ENCODE data around the gene MC3R.

Gene MC3R

DNA sequence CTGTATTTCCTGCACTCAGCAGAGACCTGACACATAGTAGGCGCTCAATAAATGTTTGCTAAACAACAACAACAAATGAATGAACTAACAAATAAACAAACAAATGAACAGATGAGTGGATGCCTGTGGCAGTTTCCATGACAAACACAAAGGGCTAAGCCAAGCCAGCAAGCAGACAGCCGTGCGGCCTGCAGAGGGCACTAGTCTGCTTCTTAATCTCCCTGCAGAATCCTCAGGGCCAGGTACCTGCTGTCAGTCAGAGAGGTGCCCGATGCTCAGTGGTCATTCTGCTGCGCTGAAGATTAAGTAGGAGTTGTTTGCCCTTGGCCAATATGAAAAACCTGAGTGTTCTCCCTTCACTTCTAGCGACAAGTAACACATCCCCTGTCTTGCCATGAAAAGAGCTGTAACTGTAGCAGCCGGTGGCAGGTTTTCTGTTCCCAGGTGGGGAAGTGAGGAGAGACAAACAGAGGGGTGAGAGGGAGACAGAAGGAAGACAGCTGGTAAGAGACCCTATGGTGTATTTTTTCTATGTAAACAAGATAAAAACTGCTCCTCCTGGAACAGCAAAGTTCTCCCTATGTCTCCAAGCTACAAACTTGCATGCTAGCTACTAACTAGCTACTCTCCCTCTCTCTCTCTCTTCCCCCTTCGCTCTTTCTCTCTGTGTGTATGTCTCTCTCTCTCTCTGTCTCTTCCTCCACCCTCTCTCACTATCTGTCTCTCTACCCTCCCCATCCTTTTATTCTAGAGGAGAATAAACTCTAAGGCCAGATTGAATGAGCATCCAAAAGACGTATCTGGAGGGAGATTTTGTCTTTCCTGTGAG, at the start of gene MC3R:
Gene MC3R, plus strand, starts transcription at position 779 of the 829 bp plus-strand sequence. CDS start 112 bp downstream, outside the sequence.
- TF ChIP-seq, protein P1, sequence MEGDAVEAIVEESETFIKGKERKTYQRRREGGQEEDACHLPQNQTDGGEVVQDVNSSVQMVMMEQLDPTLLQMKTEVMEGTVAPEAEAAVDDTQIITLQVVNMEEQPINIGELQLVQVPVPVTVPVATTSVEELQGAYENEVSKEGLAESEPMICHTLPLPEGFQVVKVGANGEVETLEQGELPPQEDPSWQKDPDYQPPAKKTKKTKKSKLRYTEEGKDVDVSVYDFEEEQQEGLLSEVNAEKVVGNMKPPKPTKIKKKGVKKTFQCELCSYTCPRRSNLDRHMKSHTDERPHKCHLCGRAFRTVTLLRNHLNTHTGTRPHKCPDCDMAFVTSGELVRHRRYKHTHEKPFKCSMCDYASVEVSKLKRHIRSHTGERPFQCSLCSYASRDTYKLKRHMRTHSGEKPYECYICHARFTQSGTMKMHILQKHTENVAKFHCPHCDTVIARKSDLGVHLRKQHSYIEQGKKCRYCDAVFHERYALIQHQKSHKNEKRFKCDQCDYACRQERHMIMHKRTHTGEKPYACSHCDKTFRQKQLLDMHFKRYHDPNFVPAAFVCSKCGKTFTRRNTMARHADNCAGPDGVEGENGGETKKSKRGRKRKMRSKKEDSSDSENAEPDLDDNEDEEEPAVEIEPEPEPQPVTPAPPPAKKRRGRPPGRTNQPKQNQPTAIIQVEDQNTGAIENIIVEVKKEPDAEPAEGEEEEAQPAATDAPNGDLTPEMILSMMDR (IDR thresholded peaks at IDR 0.05): no peak
- Histone ChIP-seq H3K4me3 (ENCODE audit: low read depth in 1 of 2, low read length in 1 of 2) (no peak within 1 kb of the TSS), H3K27ac (no peak within 1 kb of the TSS), H3K27me3 (peaks cover 40% of the 10 kb centered on the region), H3K36me3 (no peaks in the 10 kb centered on the region), H3K9me3 (no peaks in the 10 kb centered on the region), H3K4me1 (ENCODE audit: control insufficient read depth in 1 of 2, insufficient read depth in 1 of 2, low read depth in 1 of 2, low read length in 1 of 2) (no peaks in the 10 kb centered on the region)

DNA sequence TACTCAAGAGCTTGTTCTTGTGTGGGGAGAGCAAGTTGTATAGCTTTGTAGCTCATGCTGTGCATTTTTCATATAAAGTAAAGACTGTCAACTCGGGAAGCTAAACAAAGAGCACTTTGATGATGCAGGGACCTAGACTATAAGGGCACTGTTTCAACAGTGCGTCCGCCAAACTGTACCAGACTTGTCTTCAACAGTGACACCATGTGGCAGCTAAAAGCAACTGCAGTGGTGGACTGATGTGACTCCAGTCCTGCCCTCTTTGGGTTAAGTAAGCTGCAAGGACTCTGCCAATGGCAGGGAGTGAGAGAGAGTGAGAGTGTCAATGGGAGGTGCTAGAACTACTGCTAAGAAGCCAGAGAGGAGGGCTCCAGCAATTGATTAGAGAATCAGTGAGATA, 48.1 kb upstream of the MC3R start:
- TF ChIP-seq, protein P1 (IDR thresholded peaks at IDR 0.05): no peak
- H3K27me3 ChIP-seq: no peaks in the 10 kb centered on the region
- no peaks in the 10 kb centered on the region for H3K36me3 ChIP-seq
- H3K4me3 ChIP-seq (ENCODE audit: low read depth in 1 of 2, low read length in 1 of 2): no peak overlapping the region
- H3K27ac ChIP-seq: no peak overlapping the region
- H3K4me1 ChIP-seq (ENCODE audit: control insufficient read depth in 1 of 2, insufficient read depth in 1 of 2, low read depth in 1 of 2, low read length in 1 of 2): no peaks in the 10 kb centered on the region
- H3K9me3 ChIP-seq: peaks cover 11% of the 10 kb centered on the region

DNA sequence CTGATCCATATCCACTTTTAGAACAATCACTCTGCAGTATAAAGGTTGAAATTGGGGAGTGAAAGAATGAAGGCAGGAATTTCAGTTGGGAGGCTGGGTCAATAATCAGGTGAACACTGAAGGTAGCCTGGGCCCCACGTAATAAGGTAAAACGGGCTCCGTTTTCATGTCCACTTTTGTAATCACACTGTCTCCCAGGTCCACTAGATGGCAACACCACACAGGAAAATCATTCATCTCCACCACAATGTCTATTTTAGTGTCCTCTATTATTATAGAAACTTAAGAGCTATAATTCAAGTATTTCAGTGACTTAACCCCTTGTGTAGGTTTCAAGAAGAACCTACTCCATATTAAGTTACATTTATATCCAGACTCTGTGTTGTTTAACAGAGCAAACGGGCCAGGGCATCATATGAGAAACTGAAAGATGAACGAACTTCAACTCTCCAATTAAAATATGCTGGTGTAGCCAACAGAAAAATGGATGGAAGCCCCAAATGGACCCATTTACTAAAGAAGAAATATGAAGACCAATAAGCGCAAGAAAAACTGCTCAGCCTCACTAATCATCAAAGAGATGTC, 45.9 kb upstream of the MC3R start:
- Histone ChIP-seq H3K36me3 (no peaks in the 10 kb centered on the region), H3K4me3 (ENCODE audit: low read depth in 1 of 2, low read length in 1 of 2) (no peak overlapping the region), H3K27ac (no peak overlapping the region), H3K9me3 (peaks cover 11% of the 10 kb centered on the region), H3K4me1 (ENCODE audit: control insufficient read depth in 1 of 2, insufficient read depth in 1 of 2, low read depth in 1 of 2, low read length in 1 of 2) (no peaks in the 10 kb centered on the region), H3K27me3 (no peaks in the 10 kb centered on the region)
- TF ChIP-seq, protein P1 (IDR thresholded peaks at IDR 0.05): no peak

DNA sequence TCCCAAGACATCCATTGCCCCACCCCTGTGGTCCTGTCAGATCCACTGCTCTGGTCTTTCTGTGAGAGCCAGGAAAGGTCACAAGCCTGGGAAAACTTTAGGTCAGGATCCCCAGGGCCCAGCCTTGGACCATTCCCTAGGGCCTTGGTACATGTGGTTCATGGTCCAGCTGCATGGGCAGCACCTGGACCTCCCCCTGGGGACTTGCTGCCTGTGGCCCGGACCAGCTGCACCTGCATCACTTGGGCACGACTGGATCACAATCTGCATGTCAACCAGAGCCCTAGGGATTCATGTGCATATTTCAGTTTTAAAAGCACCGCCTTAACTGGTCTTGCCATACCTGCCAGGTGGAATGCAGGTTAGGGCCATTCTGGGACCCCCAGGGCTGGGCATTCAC, 44.3 kb upstream of the MC3R start:
- Histone ChIP-seq H3K4me1 (ENCODE audit: control insufficient read depth in 1 of 2, insufficient read depth in 1 of 2, low read depth in 1 of 2, low read length in 1 of 2) (no peaks in the 10 kb centered on the region), H3K4me3 (ENCODE audit: low read depth in 1 of 2, low read length in 1 of 2) (no peak overlapping the region), H3K36me3 (no peaks in the 10 kb centered on the region), H3K27ac (no peak overlapping the region), H3K9me3 (peaks cover 11% of the 10 kb centered on the region), H3K27me3 (no peaks in the 10 kb centered on the region)
- TF ChIP-seq, protein P1 (IDR thresholded peaks at IDR 0.05): no peak

DNA sequence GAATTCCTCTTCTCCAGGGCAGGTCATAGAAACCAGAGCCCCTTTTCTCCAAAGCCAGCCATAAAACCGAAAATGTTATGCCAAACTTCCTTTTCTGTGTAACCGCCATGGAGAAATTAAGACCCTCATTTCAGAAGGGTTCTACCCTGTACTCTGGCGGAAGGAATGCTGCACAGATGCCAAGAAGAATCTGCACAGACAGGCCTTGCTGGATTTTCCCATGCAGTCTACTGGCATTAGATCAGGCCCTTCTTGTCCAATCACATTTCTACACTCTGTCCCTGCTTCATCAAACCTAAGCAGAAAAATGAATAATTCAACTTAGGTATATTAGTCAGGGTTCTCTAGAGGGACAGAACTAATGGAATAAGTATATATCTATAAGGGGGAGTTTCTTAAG, 43.2 kb upstream of the MC3R start:
- TF ChIP-seq, protein P1 (IDR thresholded peaks at IDR 0.05): no peak
- no peak overlapping the region for H3K27ac ChIP-seq
- no peaks in the 10 kb centered on the region for H3K36me3 ChIP-seq

More for the DNA sequence above, 43.2 kb upstream of the MC3R start:
- Histone ChIP-seq H3K4me3 (ENCODE audit: low read depth in 1 of 2, low read length in 1 of 2) (no peak overlapping the region), H3K27me3 (no peaks in the 10 kb centered on the region), H3K4me1 (ENCODE audit: control insufficient read depth in 1 of 2, insufficient read depth in 1 of 2, low read depth in 1 of 2, low read length in 1 of 2) (no peaks in the 10 kb centered on the region), H3K9me3 (peaks cover 8% of the 10 kb centered on the region)
